HG02763 (cell line): ENCODE measurements around the gene BDKRB2.

Experiments used
- ATAC-seq: cut with Tn5 transposase; IDR thresholded peaks from one replicate; pipeline ENCODE4 v1.9.1; 2021; ENCODE audit warnings: mild to moderate bottlenecking, moderate library complexity; ENCODE audit not compliant: unreplicated experiment

Gene BDKRB2

GRCh38 chr14:96204151-96205058 is at the start of gene BDKRB2:
Gene BDKRB2, plus strand, starts transcription at chr14:96204839. Its CDS starts 32,269 bp downstream, at chr14:96237108.
- ATAC-seq, result no peak

GRCh38 chr14:96154900-96155299 is 49.7 kb upstream of the BDKRB2 start:
- no peak for ATAC-seq

- no peak for ATAC-seq
Observed at GRCh38 chr14:96156804-96157760, 47.6 kb upstream of the BDKRB2 start.

- ATAC-seq, result no peak
Observed at GRCh38 chr14:96158735-96159134, 45.9 kb upstream of the BDKRB2 start.

- no peak for ATAC-seq
Observed at GRCh38 chr14:96160076-96160912, 44.3 kb upstream of the BDKRB2 start.

- no peak for ATAC-seq
Observed at GRCh38 chr14:96160913-96161310, 43.7 kb upstream of the BDKRB2 start.

- ATAC-seq, result no peak
Observed at GRCh38 chr14:96161636-96162035, 43.0 kb upstream of the BDKRB2 start.

- no peak for ATAC-seq
Observed at GRCh38 chr14:96162265-96162664, 42.4 kb upstream of the BDKRB2 start.

GRCh38 chr14:96162741-96163140 is 41.9 kb upstream of the BDKRB2 start:
- ATAC-seq, result no peak

GRCh38 chr14:96164861-96165490 is 39.7 kb upstream of the BDKRB2 start:
- ATAC-seq, result no peak

- no peak for ATAC-seq
Observed at GRCh38 chr14:96165493-96166436, 38.9 kb upstream of the BDKRB2 start.

- ATAC-seq, result no peak
Observed at GRCh38 chr14:96166461-96167223, 38.0 kb upstream of the BDKRB2 start.

GRCh38 chr14:96167224-96168148 is 37.2 kb upstream of the BDKRB2 start:
- ATAC-seq, result no peak

- no peak for ATAC-seq
Observed at GRCh38 chr14:96168581-96168980, 36.1 kb upstream of the BDKRB2 start.

GRCh38 chr14:96170961-96171592 is 33.6 kb upstream of the BDKRB2 start:
- ATAC-seq, result no peak

GRCh38 chr14:96173636-96174475 is 30.8 kb upstream of the BDKRB2 start:
- no peak for ATAC-seq
